T-cell (primary cell): ENCODE measurements around the gene IGFBP2. TPM values are rescaled to one million over a fixed set of nuclear protein-coding genes. Genes with fewer than 3 reads are reported as not detected.
A peak's percentile ranks its signal among the peaks of the same experiment; 100 is the strongest.

Experiments
- ATAC-seq, 4 experiments: fragments of 200-7000 bp in 3 of 4; fragments of 150-1000 bp in 1 of 4; cut with Tn5 transposase; replicated peaks in 1 of 4; 1 replicate in 3 of 4; 2 replicates in 1 of 4; pipeline ENCODE4 v1.10.0; 2021; ENCODE audit warnings: moderate library complexity in 3 of 4, mild to moderate bottlenecking in 2 of 4, moderate number of reproducible peaks in 1 of 4
- CTCF ChIA-PET, 2 donors: fragments of 300-600 bp; sonication (Branson Sonifier 250); formaldehyde crosslinking; loops; one replicate each; lab custom pipeline; 2022; ENCODE audit warnings: antibody characterized with exemption in 2 of 2; lab: Charles Lee
- POLR2A ChIA-PET, 2 donors: fragments of 300-600 bp; sonication (Branson Sonifier 250); formaldehyde crosslinking; loops; one replicate each; lab custom pipeline; 2022; ENCODE audit warnings: antibody characterized with exemption in 2 of 2; lab: Charles Lee
- DNase-seq, 35 experiments: peaks; one replicate each; pipeline versions ENCODE4 v3.0.0 to v3.0.0-alpha.2; 2013 to 2023
- H3K27ac ChIP-seq: one replicate; pipeline ENCODE4 v1.5.1; 2013; ENCODE audit warnings: low read length
- H3K27me3 ChIP-seq, 2 experiments: replicated peaks in 1 of 2; 1 replicate in 1 of 2; 2 replicates in 1 of 2; pipeline versions ENCODE4 v1.6.1 to v1.7.0; 2013; ENCODE audit warnings: low read length in 1 of 2, mixed read lengths in 1 of 2; ENCODE audit not compliant: control insufficient read depth in 2 of 2, insufficient read depth in 2 of 2; ENCODE audit errors: extremely low read depth in 1 of 2
- H3K36me3 ChIP-seq, 2 donors: 1 replicate in 1 of 2; 2 replicates in 1 of 2; pipeline versions ENCODE4 v1.6.1 to v1.7.0; 2013; ENCODE audit warnings: low read length in 1 of 2; ENCODE audit not compliant: control insufficient read depth in 2 of 2, insufficient read depth in 1 of 2; ENCODE audit errors: extremely low read depth in 1 of 2
- H3K4me1 ChIP-seq, 2 experiments: 1 replicate in 1 of 2; 2 replicates in 1 of 2; pipeline versions ENCODE4 v1.6.1 to v1.7.0; 2013; ENCODE audit warnings: low read length in 2 of 2, mixed read lengths in 1 of 2; ENCODE audit not compliant: insufficient read depth in 2 of 2, control insufficient read depth in 1 of 2; ENCODE audit errors: extremely low read depth in 1 of 2
- H3K4me3 ChIP-seq, 2 donors: 1 replicate in 1 of 2; 2 replicates in 1 of 2; pipeline versions ENCODE4 v1.5.1 to v1.7.0; 2013; ENCODE audit warnings: mild to moderate bottlenecking in 2 of 2, low read length in 1 of 2, moderate library complexity in 1 of 2; ENCODE audit not compliant: control insufficient read depth in 1 of 2; ENCODE audit errors: extremely low read depth in 1 of 2
- H3K9me3 ChIP-seq: 2 replicates; pipeline ENCODE4 v1.7.0; 2013
- H3K27ac Mint-ChIP-seq, 2 donors: one replicate each; pipeline ENCODE4 v1.8.0; 2020 to 2021; ENCODE audit warnings: mild to moderate bottlenecking in 2 of 2, mixed read lengths in 2 of 2
- H3K27me3 Mint-ChIP-seq, 2 donors: one replicate each; pipeline ENCODE4 v1.8.0; 2021 to 2022; ENCODE audit warnings: mixed read lengths in 2 of 2
- H3K36me3 Mint-ChIP-seq: one replicate; pipeline ENCODE4 v1.8.0; 2021; ENCODE audit warnings: mixed read lengths
- H3K4me1 Mint-ChIP-seq, 3 donors: one replicate each; pipeline ENCODE4 v1.8.0; 2020 to 2022; ENCODE audit warnings: mixed read lengths in 3 of 3, mild to moderate bottlenecking in 1 of 3
- H3K4me3 Mint-ChIP-seq, 3 donors: one replicate each; pipeline ENCODE4 v1.8.0; 2020 to 2022; ENCODE audit warnings: mild to moderate bottlenecking in 3 of 3, mixed read lengths in 3 of 3, moderate library complexity in 3 of 3
- H3K9me3 Mint-ChIP-seq, 3 donors: one replicate each; pipeline ENCODE4 v1.8.0; 2020 to 2022; ENCODE audit warnings: mixed read lengths in 3 of 3
- WGBS: methylation state at CpG from one replicate; pipeline ENCODE4 v1.1.5; 2013; ENCODE audit warnings: missing lambda C conversion rate; ENCODE audit not compliant: insufficient coverage; 5-methylcytosine and 5-hydroxymethylcytosine counted together
- total RNA-seq, 35 experiments: library from RNA in 6 of 35; stranded (reverse) in 6 of 35; fragments of 120-200 nt in 1 of 35; gene quantifications; one replicate each; pipeline versions ENCODE4 v1.2.1 to v1.2.4 and lab custom pipeline; 2013 to 2026

Gene IGFBP2
- total RNA-seq, 5 donors from 2014 or later (not counting 1 experiment from before 2014, with no cell fraction given), result 0.46 to 2.1 (median 1.8) TPM; not detected in 2

DNA sequence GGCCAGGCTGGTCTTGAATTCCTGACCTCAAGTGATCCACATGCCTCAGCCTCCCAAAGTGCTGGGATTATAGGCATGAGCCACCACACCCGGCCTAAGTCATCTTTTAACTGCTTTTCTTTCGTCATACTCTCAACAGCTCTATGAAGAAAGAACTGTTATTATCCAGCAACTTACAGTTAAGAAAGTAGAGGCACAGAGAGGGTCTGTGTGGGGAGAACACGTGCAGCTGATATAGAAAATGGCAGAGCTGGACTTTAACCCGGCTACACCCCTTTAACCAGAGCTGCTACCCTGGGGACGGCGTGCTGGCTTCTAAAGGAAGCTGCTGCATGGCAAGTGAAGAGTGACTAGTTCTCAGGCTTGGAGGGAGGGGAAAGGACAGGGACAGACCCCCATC, 25.5 kb downstream of the IGFBP2 start:
- Histone ChIP-seq H3K27me3 (peaks cover 0 to 11% of the 10 kb centered on the region in 2 experiments), H3K27ac (no peak overlapping the region), H3K4me3 (no peak overlapping the region), H3K4me1 (no peaks in the 10 kb centered on the region), H3K36me3 (peaks cover 0 to 5% of the 10 kb centered on the region in 2 donors), H3K9me3 (no peaks in the 10 kb centered on the region)
- Mint-ChIP-seq H3K4me1 (no peaks in the 10 kb centered on the region), H3K27me3 (peaks cover 0 to 18% of the 10 kb centered on the region in 2 donors), H3K4me3 (no peak overlapping the region), H3K36me3 (no peaks in the 10 kb centered on the region), H3K9me3 (no peaks in the 10 kb centered on the region), H3K27ac (no peak overlapping the region)
- DNase-seq (no peak), ATAC-seq (no peak)
- ChIA-PET CTCF (interaction anchor here in 1 of 2 donors (0.6 kb wide), 1 partner anchor 414 kb away, joined by 3 read pairs; no protein-coding TSS in a partner anchor), POLR2A (no interaction called here)
- WGBS, result 72% methylated on average over 4 of the region's 6 CpGs

GRCh38 chr2:216659276-216659675, 26.1 kb downstream of the IGFBP2 start:
- WGBS, result 100% methylated on average over 6 of the region's 6 CpGs
- Histone ChIP-seq H3K4me1 (no peaks in the 10 kb centered on the region), H3K36me3 (peaks cover 0 to 5% of the 10 kb centered on the region in 2 donors), H3K9me3 (no peaks in the 10 kb centered on the region), H3K4me3 (no peak overlapping the region), H3K27me3 (peaks cover 0 to 13% of the 10 kb centered on the region in 2 experiments), H3K27ac (no peak overlapping the region)
- CTCF ChIA-PET, result interaction anchor here in 1 of 2 donors (0.6 kb wide), 1 partner anchor 415 kb away, joined by 3 read pairs; no protein-coding TSS in a partner anchor
- H3K4me3 Mint-ChIP-seq, result no peak overlapping the region
- DNase-seq (no peak), ATAC-seq (no peak)
- no peaks in the 10 kb centered on the region for H3K36me3 Mint-ChIP-seq
- peaks cover 0 to 18% of the 10 kb centered on the region in 2 donors for H3K27me3 Mint-ChIP-seq
- POLR2A ChIA-PET, result no interaction called here
- no peaks in the 10 kb centered on the region for H3K4me1 Mint-ChIP-seq
- H3K9me3 Mint-ChIP-seq, result no peaks in the 10 kb centered on the region
- H3K27ac Mint-ChIP-seq, result no peak overlapping the region

- CTCF ChIA-PET, result interaction anchor here in 1 of 2 donors (0.8 to 1.4 kb wide), 2 partner anchors 105 to 141 kb away, joined by 3 to 4 read pairs; no protein-coding TSS in a partner anchor
- Mint-ChIP-seq H3K4me1 (no peaks in the 10 kb centered on the region), H3K36me3 (no peaks in the 10 kb centered on the region), H3K27ac (no peak overlapping the region), H3K9me3 (no peaks in the 10 kb centered on the region), H3K27me3 (peaks cover 0 to 18% of the 10 kb centered on the region in 2 donors), H3K4me3 (no peak overlapping the region)
- WGBS, result 83% methylated on average over 8 of the region's 10 CpGs
- Histone ChIP-seq H3K9me3 (no peaks in the 10 kb centered on the region), H3K4me3 (no peak overlapping the region), H3K27ac (no peak overlapping the region), H3K27me3 (peaks cover 0 to 20% of the 10 kb centered on the region in 2 experiments), H3K4me1 (no peaks in the 10 kb centered on the region), H3K36me3 (peaks cover 0 to 5% of the 10 kb centered on the region in 2 donors)
- DNase-seq (no peak), ATAC-seq (no peak)
- POLR2A ChIA-PET, result no interaction called here
Observed at GRCh38 chr2:216660496-216660895, 27.3 kb downstream of the IGFBP2 start.

GRCh38 chr2:216661051-216661450, 27.8 kb downstream of the IGFBP2 start:
- ATAC-seq (no peak), DNase-seq (no peak)
- H3K4me1 ChIP-seq, result no peaks in the 10 kb centered on the region
- H3K27ac ChIP-seq, result no peak overlapping the region
- H3K27me3 Mint-ChIP-seq, result peaks cover 0 to 18% of the 10 kb centered on the region in 2 donors
- 60% methylated on average over 1 of the region's 5 CpGs for WGBS
- no peak overlapping the region for H3K27ac Mint-ChIP-seq
- no peaks in the 10 kb centered on the region for H3K4me1 Mint-ChIP-seq
- H3K4me3 ChIP-seq, result no peak overlapping the region
- peaks cover 0 to 23% of the 10 kb centered on the region in 2 experiments for H3K27me3 ChIP-seq
- CTCF ChIA-PET, result interaction anchor here in 1 of 2 donors (1.4 kb wide), 1 partner anchor 141 kb away, joined by 4 read pairs; no protein-coding TSS in a partner anchor
- H3K4me3 Mint-ChIP-seq, result no peak overlapping the region
- no peaks in the 10 kb centered on the region for H3K36me3 Mint-ChIP-seq
- no peaks in the 10 kb centered on the region for H3K9me3 ChIP-seq
- H3K36me3 ChIP-seq, result peaks cover 0 to 5% of the 10 kb centered on the region in 2 donors
- no peaks in the 10 kb centered on the region for H3K9me3 Mint-ChIP-seq
- POLR2A ChIA-PET, result no interaction called here

DNA sequence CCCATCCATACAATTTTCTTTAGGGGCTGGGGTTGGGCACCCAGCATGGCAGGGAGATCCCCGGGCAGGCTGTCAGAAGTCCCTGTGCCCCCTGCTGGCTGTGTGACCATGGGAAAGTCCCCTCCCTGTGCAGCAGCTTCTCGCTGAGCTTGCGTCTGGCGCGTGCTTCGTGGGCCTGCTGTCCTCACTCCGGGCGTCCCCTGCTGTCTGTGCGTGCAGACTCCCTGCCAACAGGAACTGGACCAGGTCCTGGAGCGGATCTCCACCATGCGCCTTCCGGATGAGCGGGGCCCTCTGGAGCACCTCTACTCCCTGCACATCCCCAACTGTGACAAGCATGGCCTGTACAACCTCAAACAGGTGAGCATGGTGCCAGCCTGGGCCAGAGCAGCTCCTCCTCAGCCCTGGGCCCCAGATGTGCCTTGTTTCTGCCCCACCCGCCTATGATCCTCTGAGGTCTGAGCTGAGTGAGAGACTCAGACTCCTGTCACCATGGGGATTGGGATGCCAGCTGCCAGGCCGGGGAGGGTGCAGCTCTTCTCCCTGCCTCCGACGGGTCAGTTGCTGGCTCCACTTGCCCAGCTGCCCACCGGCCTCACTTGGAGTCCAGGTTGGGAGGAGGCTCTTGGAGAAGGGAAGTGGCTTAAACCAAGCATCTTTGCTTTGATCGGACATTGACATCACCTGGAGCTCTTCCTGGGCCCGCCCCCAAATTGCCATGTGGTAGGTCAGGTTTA, 28.6 kb downstream of the IGFBP2 start:
- H3K36me3 Mint-ChIP-seq, result no peaks in the 10 kb centered on the region
- Histone ChIP-seq H3K9me3 (no peaks in the 10 kb centered on the region), H3K36me3 (peaks cover 0 to 5% of the 10 kb centered on the region in 2 donors), H3K27ac (no peak overlapping the region), H3K4me1 (no peaks in the 10 kb centered on the region), H3K4me3 (no peak overlapping the region), H3K27me3 (peaks cover 0 to 23% of the 10 kb centered on the region in 2 experiments)
- H3K4me1 Mint-ChIP-seq, result no peaks in the 10 kb centered on the region
- H3K4me3 Mint-ChIP-seq, result no peak overlapping the region
- H3K27me3 Mint-ChIP-seq, result peaks cover 0 to 14% of the 10 kb centered on the region in 2 donors
- no peak overlapping the region for H3K27ac Mint-ChIP-seq
- 84% methylated on average over 17 of the region's 20 CpGs for WGBS
- DNase-seq, result peak in 2 of 35 experiments; percentile 5 to 18
- no peak for ATAC-seq
- ChIA-PET POLR2A (no interaction called here), CTCF (interaction anchor here (0.9 to 1.9 kb wide), 3 partner anchors 142 to 348 kb away, joined by 3 to 6 read pairs (median 4); no protein-coding TSS in a partner anchor)
- no peaks in the 10 kb centered on the region for H3K9me3 Mint-ChIP-seq

- no peak overlapping the region for H3K4me3 ChIP-seq
- H3K4me3 Mint-ChIP-seq, result no peak overlapping the region
- H3K9me3 Mint-ChIP-seq, result no peaks in the 10 kb centered on the region
- ChIA-PET POLR2A (interaction anchor here in 1 of 2 donors (0.9 kb wide), 1 partner anchor 56 kb away, joined by 13 read pairs; no protein-coding TSS in a partner anchor), CTCF (interaction anchor here (1.0 to 3.7 kb wide), 4 partner anchors 142 to 145 kb away, joined by 3 to 20 read pairs (median 5); no protein-coding TSS in a partner anchor)
- ATAC-seq (no peak), DNase-seq (no peak)
- peaks cover 0 to 21% of the 10 kb centered on the region in 2 experiments for H3K27me3 ChIP-seq
- H3K9me3 ChIP-seq, result no peaks in the 10 kb centered on the region
- H3K36me3 ChIP-seq, result peaks cover 0 to 5% of the 10 kb centered on the region in 2 donors
- H3K36me3 Mint-ChIP-seq, result no peaks in the 10 kb centered on the region
- 83% methylated on average over 1 of the region's 1 CpG for WGBS
- no peak overlapping the region for H3K27ac ChIP-seq
- no peaks in the 10 kb centered on the region for H3K4me1 Mint-ChIP-seq
- peaks cover 0 to 10% of the 10 kb centered on the region in 2 donors for H3K27me3 Mint-ChIP-seq
- H3K27ac Mint-ChIP-seq, result no peak overlapping the region
- H3K4me1 ChIP-seq, result no peaks in the 10 kb centered on the region
Observed at GRCh38 chr2:216663106-216663505, 29.9 kb downstream of the IGFBP2 start.
